Neural cell (in vitro differentiated cells): Measurements from ENCODE around the gene PKNOX1. TPM values are rescaled to one million over a fixed set of nuclear protein-coding genes. Genes with fewer than 3 reads are reported as not detected.

Experiments
- H2AFZ ChIP-seq: fragments of 200-600, 300-800 bp; sonication (generic), shearing (Covaris generic); 2 replicates; pipeline ENCODE4 v1.6.0; 2014; ENCODE audit warnings: low read depth, mild to moderate bottlenecking, antibody characterized with exemption, low read length, moderate library complexity
- H3F3A ChIP-seq: fragments of 200-600 bp; shearing (Covaris generic); 2 replicates; pipeline ENCODE4 v1.6.1; 2016; ENCODE audit warnings: mild to moderate bottlenecking, moderate library complexity, mixed read lengths, antibody characterized with exemption, low read length; ENCODE audit not compliant: insufficient read depth, poor library complexity, severe bottlenecking
- H3K27ac ChIP-seq: fragments of 200-600, 300-800 bp; sonication (generic), shearing (Covaris generic); 2 replicates; pipeline ENCODE4 v1.5.1; 2014; ENCODE audit warnings: mild to moderate bottlenecking, low read length, moderate library complexity
- H3K27me3 ChIP-seq: fragments of 300-800, 200-600 bp; sonication (generic), shearing (Covaris generic); 2 replicates; pipeline ENCODE4 v1.6.0; 2014; ENCODE audit warnings: mild to moderate bottlenecking, low read depth, low read length, moderate library complexity; ENCODE audit not compliant: insufficient read depth
- H3K36me3 ChIP-seq: fragments of 300-800, 200-600 bp; sonication (generic), shearing (Covaris generic); 2 replicates; pipeline ENCODE4 v1.5.1; 2014; ENCODE audit warnings: mild to moderate bottlenecking, antibody characterized with exemption, low read length, moderate library complexity; ENCODE audit not compliant: insufficient read depth
- H3K4me2 ChIP-seq: fragments of 300-800, 200-600 bp; sonication (generic), shearing (Covaris generic); 2 replicates; pipeline ENCODE4 v1.6.0; 2014; ENCODE audit warnings: mild to moderate bottlenecking, low read length
- H3K4me3 ChIP-seq: fragments of 300-800, 200-600 bp; sonication (generic), shearing (Covaris generic); 2 replicates; pipeline ENCODE4 v1.5.1; 2014; ENCODE audit warnings: mild to moderate bottlenecking, low read length, moderate library complexity
- H3K79me2 ChIP-seq: fragments of 200-600 bp; shearing (Covaris generic); replicated peaks from 2 replicates; pipeline ENCODE4 v1.6.0; 2014; ENCODE audit warnings: mild to moderate bottlenecking, low read length, moderate library complexity; ENCODE audit not compliant: insufficient read depth
- H3K9ac ChIP-seq: fragments of 300-800, 200-600 bp; sonication (generic), shearing (Covaris generic); 2 replicates; pipeline ENCODE4 v1.6.1; 2016; ENCODE audit warnings: mild to moderate bottlenecking, low read length, mixed read lengths
- H3K9me2 ChIP-seq: fragments of 200-600 bp; shearing (Covaris generic); 2 replicates; pipeline ENCODE4 v1.6.1; 2016; ENCODE audit warnings: mild to moderate bottlenecking, low read length, mixed read lengths; ENCODE audit not compliant: insufficient read depth
- H3K9me3 ChIP-seq: fragments of 200-600, 300-800 bp; sonication (generic), shearing (Covaris generic); 2 replicates; pipeline ENCODE4 v1.6.1; 2016; ENCODE audit warnings: mild to moderate bottlenecking, mixed run types, low read length, moderate library complexity, mixed read lengths
- H4K20me1 ChIP-seq: fragments of 200-600 bp; shearing (Covaris generic); 2 replicates; pipeline ENCODE4 v1.6.1; 2016; ENCODE audit warnings: mild to moderate bottlenecking, mixed run types; ENCODE audit not compliant: insufficient read depth
- CTCF ChIP-seq: fragments of 450-650 bp; IDR thresholded peaks from 2 replicates; pipeline ENCODE4 v1.5.1; 2014; ENCODE audit warnings: antibody characterized with exemption, mild to moderate bottlenecking, moderate library complexity; ENCODE audit not compliant: poor library complexity, severe bottlenecking
- EP300 ChIP-seq: fragments of 450-650 bp; conservative IDR thresholded peaks from 2 replicates; pipeline ENCODE4 v1.6.1; 2014; ENCODE audit warnings: antibody characterized with exemption, mild to moderate bottlenecking, moderate library complexity; ENCODE audit not compliant: poor library complexity, severe bottlenecking
- EZH2 ChIP-seq: fragments of 200-600, 300-800 bp; shearing (Covaris generic), sonication (generic); IDR thresholded peaks from 2 replicates; pipeline ENCODE4 v1.6.1; 2014; ENCODE audit warnings: antibody characterized with exemption, low read length, borderline replicate concordance, mild to moderate bottlenecking; ENCODE audit not compliant: insufficient read depth, poor library complexity, severe bottlenecking
- MXI1 ChIP-seq: fragments of 450-650 bp; conservative IDR thresholded peaks from 2 replicates; pipeline ENCODE4 v1.6.1; 2014; ENCODE audit warnings: antibody characterized with exemption, mild to moderate bottlenecking; ENCODE audit not compliant: poor library complexity, severe bottlenecking
- POLR2AphosphoS5 ChIP-seq: IDR thresholded peaks from 2 replicates; pipeline ENCODE4 v1.6.1; 2012
- RAD21 ChIP-seq: fragments of 450-650 bp; conservative IDR thresholded peaks from 2 replicates; pipeline ENCODE4 v1.6.1; 2014; ENCODE audit warnings: antibody characterized with exemption, mild to moderate bottlenecking, moderate library complexity
- SMC3 ChIP-seq: fragments of 450-650 bp; conservative IDR thresholded peaks from 2 replicates; pipeline ENCODE4 v1.6.1; 2014; ENCODE audit warnings: antibody characterized with exemption, mild to moderate bottlenecking, moderate library complexity; ENCODE audit not compliant: poor library complexity
- TAF1 ChIP-seq: IDR thresholded peaks from 2 replicates; pipeline ENCODE4 v1.6.1; 2012; ENCODE audit warnings: low read depth
- polyA plus RNA-seq: library from polyadenylated mRNA; depleted of rRNA; stranded (reverse); fragments of >200 nt; gene quantifications from 2 replicates; pipeline ENCODE4 v1.2.3, GENCODE V29; 2014
- TF ChIP-seq, protein P1 (sequence below): IDR thresholded peaks from 2 replicates; pipeline ENCODE4 v1.6.1; 2012; ENCODE audit warnings: borderline replicate concordance

Gene PKNOX1
- polyA plus RNA-seq, 1 donor from 2014 or later = 6.9 TPM

GRCh38 chr21:43016728-43017127 is 42.4 kb downstream of the PKNOX1 start:
- Histone ChIP-seq H2AFZ (no peak overlapping the region), H3K9me2 (no peaks in the 10 kb centered on the region), H3K9me3 (no peaks in the 10 kb centered on the region), H3K4me3 (peak overlapping the region; percentile 50), H3K27me3 (no peaks in the 10 kb centered on the region), H3K4me2 (peak overlapping the region; percentile 40), H4K20me1 (no peaks in the 10 kb centered on the region), H3K9ac (peak overlapping the region; percentile 49), H3K36me3 (peaks cover 3% of the 10 kb centered on the region), H3K27ac (peak overlapping the region; percentile 86), H3F3A (peaks cover 3% of the 10 kb centered on the region), H3K79me2 (no peaks in the 10 kb centered on the region)
- TF ChIP-seq TAF1 = no peak
- TF ChIP-seq RAD21 = peak; percentile 36
- TF ChIP-seq MXI1 = peak; percentile 82
- peak; percentile 84 for TF ChIP-seq EP300
- peak; percentile 33 for TF ChIP-seq SMC3
- TF ChIP-seq, protein P1, sequence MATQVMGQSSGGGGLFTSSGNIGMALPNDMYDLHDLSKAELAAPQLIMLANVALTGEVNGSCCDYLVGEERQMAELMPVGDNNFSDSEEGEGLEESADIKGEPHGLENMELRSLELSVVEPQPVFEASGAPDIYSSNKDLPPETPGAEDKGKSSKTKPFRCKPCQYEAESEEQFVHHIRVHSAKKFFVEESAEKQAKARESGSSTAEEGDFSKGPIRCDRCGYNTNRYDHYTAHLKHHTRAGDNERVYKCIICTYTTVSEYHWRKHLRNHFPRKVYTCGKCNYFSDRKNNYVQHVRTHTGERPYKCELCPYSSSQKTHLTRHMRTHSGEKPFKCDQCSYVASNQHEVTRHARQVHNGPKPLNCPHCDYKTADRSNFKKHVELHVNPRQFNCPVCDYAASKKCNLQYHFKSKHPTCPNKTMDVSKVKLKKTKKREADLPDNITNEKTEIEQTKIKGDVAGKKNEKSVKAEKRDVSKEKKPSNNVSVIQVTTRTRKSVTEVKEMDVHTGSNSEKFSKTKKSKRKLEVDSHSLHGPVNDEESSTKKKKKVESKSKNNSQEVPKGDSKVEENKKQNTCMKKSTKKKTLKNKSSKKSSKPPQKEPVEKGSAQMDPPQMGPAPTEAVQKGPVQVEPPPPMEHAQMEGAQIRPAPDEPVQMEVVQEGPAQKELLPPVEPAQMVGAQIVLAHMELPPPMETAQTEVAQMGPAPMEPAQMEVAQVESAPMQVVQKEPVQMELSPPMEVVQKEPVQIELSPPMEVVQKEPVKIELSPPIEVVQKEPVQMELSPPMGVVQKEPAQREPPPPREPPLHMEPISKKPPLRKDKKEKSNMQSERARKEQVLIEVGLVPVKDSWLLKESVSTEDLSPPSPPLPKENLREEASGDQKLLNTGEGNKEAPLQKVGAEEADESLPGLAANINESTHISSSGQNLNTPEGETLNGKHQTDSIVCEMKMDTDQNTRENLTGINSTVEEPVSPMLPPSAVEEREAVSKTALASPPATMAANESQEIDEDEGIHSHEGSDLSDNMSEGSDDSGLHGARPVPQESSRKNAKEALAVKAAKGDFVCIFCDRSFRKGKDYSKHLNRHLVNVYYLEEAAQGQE = peak; percentile 56
- TF ChIP-seq EZH2 = no peak
- TF ChIP-seq CTCF = no peak
- TF ChIP-seq POLR2AphosphoS5 = peak; percentile 72

DNA sequence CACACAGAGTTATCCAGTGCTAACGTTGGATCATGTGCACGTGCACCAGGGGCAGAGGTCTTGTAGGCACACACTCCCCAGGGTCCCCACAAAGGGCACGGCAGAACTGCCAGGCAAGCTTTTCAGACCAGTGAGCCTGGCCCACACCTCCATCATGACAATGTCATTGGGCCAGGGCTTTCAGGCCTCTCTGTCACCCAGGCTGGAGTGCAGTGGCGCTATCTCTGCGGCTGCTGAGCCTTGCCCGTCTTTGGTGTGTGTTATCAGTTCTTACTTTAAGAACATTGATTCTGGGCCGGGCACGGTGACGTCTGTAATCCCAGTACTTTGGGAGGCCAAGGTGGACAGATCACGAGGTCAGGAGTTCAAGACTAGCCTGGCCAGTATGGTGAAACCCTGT is 44.2 kb downstream of the PKNOX1 start:
- H3K36me3 ChIP-seq = no peaks in the 10 kb centered on the region
- no peak overlapping the region for H3K9ac ChIP-seq

More for the DNA sequence above, 44.2 kb downstream of the PKNOX1 start:
- Histone ChIP-seq H3K4me3 (no peak overlapping the region), H2AFZ (no peak overlapping the region), H3K27ac (no peak overlapping the region), H3K4me2 (no peak overlapping the region), H4K20me1 (no peaks in the 10 kb centered on the region), H3K79me2 (no peaks in the 10 kb centered on the region), H3F3A (peaks cover 3% of the 10 kb centered on the region), H3K27me3 (no peaks in the 10 kb centered on the region), H3K9me3 (no peaks in the 10 kb centered on the region), H3K9me2 (no peaks in the 10 kb centered on the region)
- no peak for TF ChIP-seq EZH2
- no peak for TF ChIP-seq CTCF
- TF ChIP-seq POLR2AphosphoS5 = no peak
- no peak for TF ChIP-seq SMC3
- no peak for TF ChIP-seq TAF1
- no peak for TF ChIP-seq EP300
- no peak for TF ChIP-seq RAD21
- no peak for TF ChIP-seq MXI1
- TF ChIP-seq, protein P1 = no peak
